Vagina (tissue), 2 donors: ENCODE data around the gene USP17L20.
"Not testable (repeated sequence)": the region's sequence is repeated elsewhere in the genome, so short reads cannot be mapped to it uniquely, and the experiment has no call there.

ENCODE experiments used
- CTCF ChIP-seq, 3 experiments: fragments of 450-650 bp in 2 of 3; fragments of 200-600 bp in 1 of 3; sonication (generic) in 1 of 3; IDR thresholded peaks; one replicate each; pipeline ENCODE4 v1.5.1; 2017 to 2019; ENCODE audit warnings: antibody characterized with exemption in 3 of 3, mild to moderate bottlenecking in 2 of 3, moderate library complexity in 2 of 3
- POLR2AphosphoS5 ChIP-seq, 2 donors: sonication (generic); formaldehyde crosslinking; IDR thresholded peaks; one replicate each; pipeline ENCODE4 v1.9.0; 2017; ENCODE audit warnings: antibody characterized with exemption in 2 of 2, mild to moderate bottlenecking in 2 of 2, low read depth in 1 of 2; ENCODE audit not compliant: insufficient read depth in 1 of 2

GRCh38 chr4:9210357-9210756 is 47.6 kb upstream of the USP17L20 start, which contains the start of gene USP17L10:
- not testable (repeated sequence) for TF ChIP-seq CTCF (IDR thresholded peaks at IDR 0.05); POLR2AphosphoS5 (IDR thresholded peaks at IDR 0.05; ENCODE audit: insufficient read depth in 1 of 2, low read depth in 1 of 2)
